COLO668 (cell line): Measurements from ENCODE around the gene EXTL2.
"Not testable (repeated sequence)": the region's sequence is repeated elsewhere in the genome, so short reads cannot be mapped to it uniquely, and the experiment has no call there.

Experiments used
- DNase-seq: peaks from one replicate; lab custom pipeline; 2025; ENCODE audit not compliant: unreplicated experiment; lab: John Stamatoyannopoulos, UW

EXTL2 gene

GRCh38 chr1:100902365-100902764 is 7.7 kb upstream of the EXTL2 start:
- DNase-seq: no peak

GRCh38 chr1:100896481-100896982 is 1.9 kb upstream of the EXTL2 start:
- peak; percentile 45 for DNase-seq

GRCh38 chr1:100895540-100896480 is 1.2 kb upstream of the EXTL2 start, which contains the start of gene SLC30A7:
TSS of gene SLC30A7 (plus strand) at chr1:100896090. CDS start at chr1:100896263, 173 bp downstream.
- DNase-seq: peak; percentile 96

GRCh38 chr1:100893718-100894117 is 924 bp downstream of the EXTL2 start:
- no peak for DNase-seq

- no peak for DNase-seq
Observed at GRCh38 chr1:100892554-100892953, 2.1 kb downstream of the EXTL2 start.

GRCh38 chr1:100891380-100891779 is 3.3 kb downstream of the EXTL2 start:
- no peak for DNase-seq

- DNase-seq: not testable (repeated sequence)
Observed at GRCh38 chr1:100889869-100890482, 4.7 kb downstream of the EXTL2 start.

GRCh38 chr1:100889007-100889406 is 5.6 kb downstream of the EXTL2 start:
- DNase-seq: not testable (repeated sequence)

GRCh38 chr1:100883963-100884362 is 10.7 kb downstream of the EXTL2 start:
- no peak for DNase-seq

GRCh38 chr1:100882698-100883097 is 11.9 kb downstream of the EXTL2 start:
- no peak for DNase-seq

GRCh38 chr1:100881687-100882086 is 13.0 kb downstream of the EXTL2 start:
- DNase-seq: no peak

GRCh38 chr1:100879422-100879821 is 15.2 kb downstream of the EXTL2 start:
- DNase-seq: no peak

- DNase-seq: no peak
Observed at GRCh38 chr1:100876291-100876690, 18.4 kb downstream of the EXTL2 start.

- peak; percentile 70 for DNase-seq
Observed at GRCh38 chr1:100875228-100875627, 19.4 kb downstream of the EXTL2 start.

GRCh38 chr1:100874433-100874832 is 20.2 kb downstream of the EXTL2 start:
- DNase-seq: no peak

- DNase-seq: no peak
Observed at GRCh38 chr1:100869996-100870395, 24.6 kb downstream of the EXTL2 start.

- DNase-seq: no peak
Observed at GRCh38 chr1:100868364-100868995, 26.2 kb downstream of the EXTL2 start.

- no peak for DNase-seq
Observed at GRCh38 chr1:100866901-100867206, 27.8 kb downstream of the EXTL2 start.

GRCh38 chr1:100866041-100866900 is 28.4 kb downstream of the EXTL2 start:
- no peak for DNase-seq

- no peak for DNase-seq
Observed at GRCh38 chr1:100862591-100862990, 32.1 kb downstream of the EXTL2 start.

GRCh38 chr1:100861379-100861778 is 33.3 kb downstream of the EXTL2 start:
- no peak for DNase-seq
